KMS-11 (cell line): ENCODE measurements around the gene HTR5A.

Experiments used
- H2AFZ ChIP-seq: fragments of 200-600 bp; sonication (generic); 2 replicates; pipeline ENCODE4 v1.6.1; 2016; ENCODE audit warnings: antibody characterized with exemption, mixed run types, low read depth
- H3K27ac ChIP-seq: fragments of 200-600 bp; sonication (generic); 2 replicates; pipeline ENCODE4 v1.6.1; 2016; ENCODE audit warnings: mild to moderate bottlenecking, mixed run types
- H3K27me3 ChIP-seq: fragments of 200-600 bp; sonication (generic); 2 replicates; pipeline ENCODE4 v1.6.1; 2017; ENCODE audit warnings: mild to moderate bottlenecking, low read depth, mixed run types, moderate library complexity; ENCODE audit not compliant: insufficient read depth
- H3K36me3 ChIP-seq: fragments of 200-600 bp; sonication (generic); 2 replicates; pipeline ENCODE4 v1.6.1; 2017; ENCODE audit warnings: mild to moderate bottlenecking, mixed run types; ENCODE audit not compliant: insufficient read depth
- H3K4me1 ChIP-seq: fragments of 200-600 bp; sonication (generic); 2 replicates; pipeline ENCODE4 v1.6.1; 2016; ENCODE audit warnings: mild to moderate bottlenecking, low read depth, mixed run types; ENCODE audit not compliant: poor library complexity, severe bottlenecking
- H3K4me2 ChIP-seq: fragments of 200-600 bp; sonication (generic); 2 replicates; pipeline ENCODE4 v1.7.0; 2016; ENCODE audit warnings: mild to moderate bottlenecking, mixed run types
- H3K4me3 ChIP-seq: fragments of 200-600 bp; sonication (generic); IDR thresholded peaks from 2 replicates; pipeline ENCODE4 v1.6.1; 2017; ENCODE audit warnings: low read depth, low read length, mixed read lengths; ENCODE audit not compliant: insufficient read depth
- H3K79me2 ChIP-seq: fragments of 200-600 bp; sonication (generic); 2 replicates; pipeline ENCODE4 v1.6.1; 2016; ENCODE audit warnings: low read depth, mixed run types; ENCODE audit not compliant: insufficient read depth
- H3K9ac ChIP-seq: fragments of 200-600 bp; sonication (generic); 2 replicates; pipeline ENCODE4 v1.6.1; 2016; ENCODE audit warnings: mild to moderate bottlenecking, mixed run types
- H4K20me1 ChIP-seq: fragments of 200-600 bp; sonication (generic); 2 replicates; pipeline ENCODE4 v1.6.1; 2016; ENCODE audit warnings: mild to moderate bottlenecking, mixed run types; ENCODE audit not compliant: insufficient read depth
- CTCF ChIP-seq: fragments of 200-600 bp; sonication (generic); conservative IDR thresholded peaks from 2 replicates; pipeline ENCODE4 v1.6.1; 2017; ENCODE audit warnings: low read depth, mild to moderate bottlenecking, antibody characterized with exemption, low read length, moderate library complexity, mixed read lengths

Gene HTR5A

GRCh38 chr7:155058896-155059295 lies 11.2 kb upstream of the HTR5A start:
- H3K79me2 ChIP-seq = no peaks in the 10 kb centered on the region
- H3K4me3 ChIP-seq = no peak overlapping the region
- no peak overlapping the region for H3K27ac ChIP-seq
- H3K27me3 ChIP-seq = no peaks in the 10 kb centered on the region
- no peak overlapping the region for H2AFZ ChIP-seq
- TF ChIP-seq CTCF = no peak
- no peaks in the 10 kb centered on the region for H3K4me1 ChIP-seq
- H3K36me3 ChIP-seq = no peaks in the 10 kb centered on the region
- no peak overlapping the region for H3K4me2 ChIP-seq
- no peak overlapping the region for H3K9ac ChIP-seq
- H4K20me1 ChIP-seq = no peaks in the 10 kb centered on the region

- Histone ChIP-seq H3K4me1 (no peaks in the 10 kb centered on the region), H3K27ac (no peak overlapping the region)
- no peak for TF ChIP-seq CTCF
Measured at GRCh38 chr7:155059703-155060102, 10.4 kb upstream of the HTR5A start.

GRCh38 chr7:155062411-155062810 lies 7.7 kb upstream of the HTR5A start:
- no peaks in the 10 kb centered on the region for H3K79me2 ChIP-seq
- H3K27ac ChIP-seq = no peak overlapping the region
- H3K4me3 ChIP-seq = no peak overlapping the region
- no peaks in the 10 kb centered on the region for H3K27me3 ChIP-seq
- H4K20me1 ChIP-seq = no peaks in the 10 kb centered on the region
- H3K4me1 ChIP-seq = no peaks in the 10 kb centered on the region
- no peak overlapping the region for H2AFZ ChIP-seq
- TF ChIP-seq CTCF = no peak
- no peaks in the 10 kb centered on the region for H3K36me3 ChIP-seq
- H3K4me2 ChIP-seq = no peak overlapping the region
- no peak overlapping the region for H3K9ac ChIP-seq

More at GRCh38 chr7:155059703-155060102, 10.4 kb upstream of the HTR5A start:
- H2AFZ ChIP-seq = no peak overlapping the region
- no peaks in the 10 kb centered on the region for H3K36me3 ChIP-seq
- H3K9ac ChIP-seq = no peak overlapping the region
- no peaks in the 10 kb centered on the region for H3K79me2 ChIP-seq
- no peaks in the 10 kb centered on the region for H4K20me1 ChIP-seq
- no peak overlapping the region for H3K4me2 ChIP-seq
- no peaks in the 10 kb centered on the region for H3K27me3 ChIP-seq
- H3K4me3 ChIP-seq = no peak overlapping the region

- Histone ChIP-seq H3K27me3 (no peaks in the 10 kb centered on the region), H4K20me1 (no peaks in the 10 kb centered on the region), H3K4me2 (no peak overlapping the region), H3K27ac (no peak overlapping the region), H3K4me3 (no peak overlapping the region), H3K79me2 (no peaks in the 10 kb centered on the region), H3K9ac (no peak overlapping the region), H3K36me3 (no peaks in the 10 kb centered on the region), H2AFZ (no peak overlapping the region), H3K4me1 (no peaks in the 10 kb centered on the region)
- TF ChIP-seq CTCF = no peak
Measured at GRCh38 chr7:155064186-155064585, 5.9 kb upstream of the HTR5A start.
